Upper lobe of left lung (tissue), 6 donors: ENCODE data around the gene RPS6KA5. TPM values are rescaled to one million over a fixed set of nuclear protein-coding genes. Genes with fewer than 3 reads are reported as not detected.
A peak's percentile ranks its signal among the peaks of the same experiment; 100 is the strongest.
"Not testable (repeated sequence)": the region's sequence is repeated elsewhere in the genome, so short reads cannot be mapped to it uniquely, and the experiment has no call there.

Source experiments
- ATAC-seq, 2 donors: fragments of 200-7000 bp; cut with Tn5 transposase; one replicate each; pipeline ENCODE4 v1.9.1; 2022; ENCODE audit warnings: mild to moderate bottlenecking in 2 of 2, moderate library complexity in 2 of 2; ENCODE audit not compliant: low FRiP score in 2 of 2
- DNase-seq, 2 donors: peaks; one replicate each; pipeline ENCODE4 v3.0.0-alpha.2; 2019 to 2020
- H3K27ac ChIP-seq, 4 donors: fragments of 200-600 bp; sonication (generic); one replicate each; pipeline ENCODE4 v1.5.1; 2016 to 2019
- H3K27me3 ChIP-seq, 4 donors: fragments of 200-600 bp; sonication (generic); one replicate each; pipeline ENCODE4 v1.5.1; 2017 to 2019
- H3K36me3 ChIP-seq, 4 donors: fragments of 200-600 bp; sonication (generic); one replicate each; pipeline ENCODE4 v1.5.1; 2016 to 2019
- H3K4me1 ChIP-seq, 4 donors: fragments of 200-600 bp; sonication (generic); one replicate each; pipeline ENCODE4 v1.5.1; 2018 to 2019
- H3K4me3 ChIP-seq, 4 donors: fragments of 200-600 bp; sonication (generic); one replicate each; pipeline ENCODE4 v1.5.1; 2017 to 2019; ENCODE audit warnings: mild to moderate bottlenecking in 2 of 4, moderate library complexity in 1 of 4
- H3K9me3 ChIP-seq, 4 donors: fragments of 200-600 bp; sonication (generic); one replicate each; pipeline ENCODE4 v1.5.1; 2018 to 2019
- EP300 ChIP-seq, 4 donors: sonication (generic); formaldehyde crosslinking; IDR thresholded peaks; one replicate each; pipeline ENCODE4 v1.5.1; 2017; ENCODE audit warnings: antibody characterized with exemption in 4 of 4, control low read depth in 2 of 4
- POLR2A ChIP-seq, 4 donors: fragments of 450-650 bp; IDR thresholded peaks; one replicate each; pipeline ENCODE4 v1.5.1; 2016 to 2017; ENCODE audit warnings: antibody characterized with exemption in 4 of 4, mild to moderate bottlenecking in 2 of 4
- POLR2AphosphoS5 ChIP-seq, 2 donors: sonication (generic); formaldehyde crosslinking; IDR thresholded peaks; one replicate each; pipeline ENCODE4 v1.5.1; 2017; ENCODE audit warnings: antibody characterized with exemption in 2 of 2
- WGBS, 2 donors: methylation state at CpG; one replicate each; pipeline ENCODE4 v1.1.5; 2017 to 2018; 5-methylcytosine and 5-hydroxymethylcytosine counted together
- total RNA-seq, 6 donors: library from RNA; depleted of rRNA in 4 of 6; stranded (reverse); fragments of >200 nt in 4 of 6; gene quantifications; one replicate each; pipeline versions ENCODE4 v1.1.0 to v1.2.1, GENCODE V29; 2016 to 2021
- TF ChIP-seq, protein P1 (sequence below), 6 experiments: fragments of 450-650 bp in 4 of 6; fragments of 200-600 bp in 2 of 6; sonication (generic) in 2 of 6; IDR thresholded peaks; one replicate each; pipeline ENCODE4 v1.5.1; 2016 to 2019; ENCODE audit warnings: antibody characterized with exemption in 6 of 6
- donor health status: DM: no; HTN: no; CAD: no; lungs with moderate emphysema.
- donor health status: DM: no; HTN: yes; CAD: no; lungs with severe emphysema.

RPS6KA5 gene
- total RNA-seq, 6 donors from 2014 or later: 4.3 to 17.8 (median 10.2) TPM

DNA sequence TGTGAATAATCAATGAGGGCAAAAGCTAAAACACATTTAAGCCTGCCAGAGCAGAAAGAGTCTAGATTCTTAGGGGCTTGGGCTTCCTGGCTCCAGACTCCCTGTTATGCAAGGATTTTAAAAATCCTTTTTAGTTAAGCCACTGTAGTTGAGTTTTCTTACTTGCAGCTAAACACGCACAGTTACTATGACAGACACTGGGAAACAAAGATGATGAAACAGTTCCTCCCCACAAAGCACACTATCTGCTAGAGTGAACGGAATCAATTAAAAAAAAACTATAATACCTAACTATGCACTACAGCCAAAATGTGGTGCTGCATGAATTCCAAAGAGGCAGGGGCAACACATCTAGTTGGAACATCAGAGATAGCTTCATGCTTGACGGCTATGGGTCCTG is 28.2 kb downstream of the RPS6KA5 start:
- DNase-seq: no peak
- H3K27ac ChIP-seq: no peak overlapping the region
- no peaks in the 10 kb centered on the region for H3K27me3 ChIP-seq
- TF ChIP-seq POLR2A (IDR thresholded peaks at IDR 0.05): no peak
- no peak for TF ChIP-seq POLR2AphosphoS5 (IDR thresholded peaks at IDR 0.05)
- TF ChIP-seq, protein P1, sequence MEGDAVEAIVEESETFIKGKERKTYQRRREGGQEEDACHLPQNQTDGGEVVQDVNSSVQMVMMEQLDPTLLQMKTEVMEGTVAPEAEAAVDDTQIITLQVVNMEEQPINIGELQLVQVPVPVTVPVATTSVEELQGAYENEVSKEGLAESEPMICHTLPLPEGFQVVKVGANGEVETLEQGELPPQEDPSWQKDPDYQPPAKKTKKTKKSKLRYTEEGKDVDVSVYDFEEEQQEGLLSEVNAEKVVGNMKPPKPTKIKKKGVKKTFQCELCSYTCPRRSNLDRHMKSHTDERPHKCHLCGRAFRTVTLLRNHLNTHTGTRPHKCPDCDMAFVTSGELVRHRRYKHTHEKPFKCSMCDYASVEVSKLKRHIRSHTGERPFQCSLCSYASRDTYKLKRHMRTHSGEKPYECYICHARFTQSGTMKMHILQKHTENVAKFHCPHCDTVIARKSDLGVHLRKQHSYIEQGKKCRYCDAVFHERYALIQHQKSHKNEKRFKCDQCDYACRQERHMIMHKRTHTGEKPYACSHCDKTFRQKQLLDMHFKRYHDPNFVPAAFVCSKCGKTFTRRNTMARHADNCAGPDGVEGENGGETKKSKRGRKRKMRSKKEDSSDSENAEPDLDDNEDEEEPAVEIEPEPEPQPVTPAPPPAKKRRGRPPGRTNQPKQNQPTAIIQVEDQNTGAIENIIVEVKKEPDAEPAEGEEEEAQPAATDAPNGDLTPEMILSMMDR (IDR thresholded peaks at IDR 0.05): no peak
- H3K36me3 ChIP-seq: no peaks in the 10 kb centered on the region
- peak in 1 of 2 donors; percentile 36 for ATAC-seq
- H3K9me3 ChIP-seq: no peaks in the 10 kb centered on the region
- H3K4me1 ChIP-seq: no peaks in the 10 kb centered on the region
- no peak overlapping the region for H3K4me3 ChIP-seq
- 80 to 82% methylated on average over 3 of the region's 3 CpGs for WGBS, 2 donors

DNA sequence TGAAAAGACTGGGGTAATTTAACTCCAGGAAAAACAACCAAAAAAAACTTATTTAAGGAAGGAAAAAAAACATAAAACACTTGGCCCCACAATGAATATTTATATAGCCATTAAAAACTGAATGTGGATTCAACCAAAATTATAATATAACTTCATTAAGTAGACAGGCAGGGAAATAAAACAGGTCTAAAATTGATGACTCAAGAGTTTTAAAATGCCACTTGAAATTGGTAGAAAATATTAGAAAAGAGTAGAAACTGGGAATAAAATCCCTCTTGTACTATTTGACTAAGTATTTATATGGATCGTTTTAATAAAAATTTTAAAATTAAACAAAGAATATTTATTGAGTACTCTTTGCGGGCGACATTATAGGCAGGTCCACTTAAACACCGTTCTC is 28.8 kb downstream of the RPS6KA5 start:
- WGBS, 2 donors: 91 to 92% methylated on average over 4 of the region's 4 CpGs
- ATAC-seq (no peak), DNase-seq (no peak)
- TF ChIP-seq POLR2AphosphoS5 (IDR thresholded peaks at IDR 0.05) (no peak), EP300 (IDR thresholded peaks at IDR 0.05) (no peak), POLR2A (IDR thresholded peaks at IDR 0.05) (no peak)
- TF ChIP-seq, protein P1 (IDR thresholded peaks at IDR 0.05): no peak
- Histone ChIP-seq H3K27me3 (no peaks in the 10 kb centered on the region), H3K4me1 (no peaks in the 10 kb centered on the region), H3K4me3 (no peak overlapping the region), H3K9me3 (no peaks in the 10 kb centered on the region), H3K27ac (no peak overlapping the region), H3K36me3 (no peaks in the 10 kb centered on the region)

DNA sequence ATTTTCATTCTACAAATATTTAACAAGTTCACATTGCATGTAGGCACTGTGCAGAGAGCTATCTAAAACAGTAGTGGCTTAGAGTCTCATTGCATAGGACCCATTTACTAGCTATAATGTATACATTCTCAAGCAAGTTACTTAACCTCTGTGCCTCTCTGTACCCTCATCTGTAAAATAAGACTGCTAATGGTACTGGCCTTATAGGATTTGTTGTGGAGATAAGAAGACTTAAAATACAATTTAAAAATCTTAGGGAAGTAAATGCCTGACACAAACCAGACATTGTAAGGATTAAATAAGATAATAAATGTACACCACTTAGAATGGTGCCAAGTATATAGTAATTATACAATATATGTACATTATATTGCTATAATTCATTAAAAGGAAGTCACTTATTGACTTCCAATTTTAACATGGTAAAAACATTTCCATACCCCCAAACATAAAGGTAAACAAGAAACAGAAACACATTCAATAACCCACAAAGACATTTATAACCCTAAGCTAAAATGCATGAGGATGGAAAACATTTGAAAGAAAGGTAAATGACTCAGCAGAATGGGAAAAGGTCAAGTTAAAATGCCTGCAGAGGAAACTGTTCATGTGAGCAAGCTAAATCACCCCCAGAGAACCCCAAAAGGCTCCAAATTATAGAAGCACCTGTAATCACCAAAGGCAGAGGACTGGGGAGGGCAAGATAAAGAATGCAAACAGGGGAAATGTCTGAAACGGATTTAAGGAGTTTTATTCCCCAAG is 30.8 kb downstream of the RPS6KA5 start:
- 61 to 74% methylated on average over 1 of the region's 1 CpG for WGBS, 2 donors
- ATAC-seq: no peak
- H3K27ac ChIP-seq: no peak overlapping the region
- H3K27me3 ChIP-seq: no peaks in the 10 kb centered on the region
- H3K4me1 ChIP-seq: no peaks in the 10 kb centered on the region
- no peaks in the 10 kb centered on the region for H3K36me3 ChIP-seq
- no peaks in the 10 kb centered on the region for H3K9me3 ChIP-seq
- TF ChIP-seq POLR2AphosphoS5 (IDR thresholded peaks at IDR 0.05) (no peak), EP300 (IDR thresholded peaks at IDR 0.05) (no peak), POLR2A (IDR thresholded peaks at IDR 0.05) (no peak)
- TF ChIP-seq, protein P1 (IDR thresholded peaks at IDR 0.05): no peak
- H3K4me3 ChIP-seq: no peak overlapping the region
- DNase-seq: no peak

DNA sequence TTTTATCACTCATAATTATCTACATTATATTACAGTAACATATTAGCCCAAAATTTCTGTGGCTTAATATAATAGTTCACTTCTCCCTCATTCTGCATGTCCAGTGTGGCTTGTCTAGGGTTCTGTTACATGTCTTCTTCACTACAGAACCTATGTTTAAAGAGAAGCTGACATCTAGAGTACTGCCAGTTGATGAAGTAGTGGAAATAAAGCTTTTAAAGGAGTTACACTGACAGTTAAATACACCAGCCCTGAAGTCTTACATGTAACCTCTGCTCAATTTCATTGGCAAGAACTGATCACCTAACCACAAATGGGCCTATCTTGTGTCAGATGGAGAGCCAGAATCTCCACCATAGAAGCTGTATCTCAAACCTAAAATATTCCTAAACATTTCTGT is 32.9 kb downstream of the RPS6KA5 start:
- no peak for DNase-seq
- no peak for TF ChIP-seq POLR2A (IDR thresholded peaks at IDR 0.05)
- TF ChIP-seq POLR2AphosphoS5 (IDR thresholded peaks at IDR 0.05): no peak
- TF ChIP-seq, protein P1 (IDR thresholded peaks at IDR 0.05): no peak
- TF ChIP-seq EP300 (IDR thresholded peaks at IDR 0.05): no peak
- Histone ChIP-seq H3K4me3 (no peak overlapping the region), H3K27me3 (no peaks in the 10 kb centered on the region), H3K27ac (no peak overlapping the region), H3K9me3 (no peaks in the 10 kb centered on the region), H3K4me1 (peaks cover 0 to 5% (median 2%) of the 10 kb centered on the region in 4 donors), H3K36me3 (no peaks in the 10 kb centered on the region)
- ATAC-seq: no peak

DNA sequence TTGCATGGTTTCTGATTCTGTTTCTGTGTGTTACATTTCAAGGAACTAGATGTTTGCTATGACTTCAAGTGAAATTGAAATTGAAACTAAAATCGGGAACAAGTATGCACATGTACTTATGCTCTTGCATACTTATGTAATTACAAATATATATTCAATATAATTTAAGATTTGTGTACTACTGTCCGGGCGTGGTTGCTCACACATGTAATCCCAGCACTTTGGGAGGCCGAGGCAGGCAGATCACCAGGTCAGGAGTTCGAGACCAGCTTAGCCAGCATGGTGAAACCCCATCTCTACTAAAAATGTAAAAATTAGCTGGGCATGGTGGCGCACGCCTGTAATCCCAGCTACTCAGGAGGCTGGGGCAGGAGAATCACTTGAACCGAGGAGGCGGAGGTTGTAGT is 37.8 kb downstream of the RPS6KA5 start:
- Histone ChIP-seq H3K27ac (peak overlapping the region; percentile 71 to 82 (median 76)), H3K4me3 (peak overlapping the region; percentile 10 to 54 (median 40)), H3K4me1 (peaks cover 0 to 13% (median 7%) of the 10 kb centered on the region in 4 donors)
- H3K9me3 ChIP-seq, H3K27me3 ChIP-seq, DNase-seq, H3K36me3 ChIP-seq: not testable (repeated sequence)
- ATAC-seq: peak in 1 of 2 donors; percentile 67
- WGBS, 2 donors: 45 to 49% methylated on average over 9 of the region's 9 CpGs
